GM23248 (cell line): ENCODE results near the gene LPP. TPM values are rescaled to one million over a fixed set of nuclear protein-coding genes. Genes with fewer than 3 reads are reported as not detected.
A peak's percentile ranks its signal among the peaks of the same experiment; 100 is the strongest.

Source experiments
- DNase-seq: peaks from one replicate; pipeline ENCODE4 v3.0.0-alpha.2; 2015
- H2AFZ ChIP-seq: fragments of 200-600 bp; sonication (generic); 2 replicates; pipeline ENCODE4 v1.6.1; 2016; ENCODE audit warnings: antibody characterized with exemption
- H3F3A ChIP-seq: fragments of 200-600 bp; sonication (generic); 2 replicates; pipeline ENCODE4 v1.6.1; 2016; ENCODE audit warnings: mild to moderate bottlenecking, antibody characterized with exemption, mixed run types; ENCODE audit not compliant: insufficient read depth
- H3K27ac ChIP-seq: fragments of 200-600 bp; sonication (generic); 2 replicates; pipeline ENCODE4 v1.5.1; 2016; ENCODE audit warnings: mild to moderate bottlenecking
- H3K27me3 ChIP-seq: fragments of 200-600 bp; sonication (generic); replicated peaks from 2 replicates; pipeline ENCODE4 v1.6.1; 2016; ENCODE audit warnings: mild to moderate bottlenecking; ENCODE audit not compliant: insufficient read depth
- H3K36me3 ChIP-seq: fragments of 200-600 bp; sonication (generic); 2 replicates; pipeline ENCODE4 v1.6.1; 2016; ENCODE audit warnings: low read depth, mild to moderate bottlenecking
- H3K4me1 ChIP-seq: fragments of 200-600 bp; sonication (generic); 2 replicates; pipeline ENCODE4 v1.6.1; 2016; ENCODE audit warnings: mild to moderate bottlenecking; ENCODE audit not compliant: insufficient read depth
- H3K4me2 ChIP-seq: fragments of 200-600 bp; sonication (generic); one replicate; pipeline ENCODE4 v1.6.1; 2016; ENCODE audit warnings: mild to moderate bottlenecking; ENCODE audit not compliant: unreplicated experiment
- H3K4me3 ChIP-seq: fragments of 200-600 bp; sonication (generic); 2 replicates; pipeline ENCODE4 v1.5.1; 2016; ENCODE audit warnings: mild to moderate bottlenecking
- H3K79me2 ChIP-seq: fragments of 200-600 bp; sonication (generic); 2 replicates; pipeline ENCODE4 v1.6.1; 2016; ENCODE audit warnings: mild to moderate bottlenecking; ENCODE audit not compliant: insufficient read depth
- H3K9ac ChIP-seq: fragments of 200-600 bp; sonication (generic); 2 replicates; pipeline ENCODE4 v1.6.1; 2016; ENCODE audit warnings: mild to moderate bottlenecking
- H3K9me2 ChIP-seq: fragments of 200-600 bp; sonication (generic); 2 replicates; pipeline ENCODE4 v1.6.1; 2016; ENCODE audit warnings: mixed run types, mild to moderate bottlenecking, moderate library complexity; ENCODE audit not compliant: insufficient read depth
- H3K9me3 ChIP-seq: fragments of 200-600 bp; sonication (generic); one replicate; pipeline ENCODE4 v1.6.1; 2017; ENCODE audit warnings: low read depth
- H4K20me1 ChIP-seq: fragments of 200-600 bp; sonication (generic); 2 replicates; pipeline ENCODE4 v1.6.0; 2016; ENCODE audit not compliant: insufficient read depth
- EZH2 ChIP-seq: fragments of 200-600 bp; sonication (generic); IDR thresholded peaks from 2 replicates; pipeline ENCODE4 v1.6.1; 2018; ENCODE audit warnings: antibody characterized with exemption, mild to moderate bottlenecking; ENCODE audit not compliant: insufficient read depth, poor library complexity, severe bottlenecking
- EZH2phosphoT487 ChIP-seq: fragments of 200-600 bp; sonication (generic); IDR thresholded peaks from 2 replicates; pipeline ENCODE4 v1.6.1; 2018; ENCODE audit warnings: antibody characterized with exemption, moderate library complexity, mild to moderate bottlenecking, low read depth; ENCODE audit not compliant: insufficient read depth
- WGBS, 2 experiments: methylation state at CpG; one replicate each; pipeline ENCODE4 v1.1.6; 2015 to 2017; ENCODE audit warnings: low lambda C conversion rate in 2 of 2, low coverage in 1 of 2; ENCODE audit errors: missing lambda C conversion rate in 2 of 2; 5-methylcytosine and 5-hydroxymethylcytosine counted together
- in situ Hi-C: fragments of 300-500 bp; cut with MboI; formaldehyde crosslinking; loops from 2 replicates; pipeline ENCODE4 v1.15.0; 2020
- polyA plus RNA-seq: library from polyadenylated mRNA; unstranded; fragments of >200 nt; fragmentation: Nextera tagmentation; extraction: Ambion mirVana; gene quantifications from 2 replicates; pipeline ENCODE4 v1.2.1, GENCODE V29; 2016
- total RNA-seq: library from RNA; depleted of rRNA; stranded (reverse); fragments of >200 nt; shearing (Covaris generic); gene quantifications from 2 replicates; pipeline ENCODE4 v1.2.3, GENCODE V29; 2014

LPP gene
- total and polyA plus RNA-seq, 2 experiments from 2014 or later, result 42.8 to 61.7 TPM

DNA sequence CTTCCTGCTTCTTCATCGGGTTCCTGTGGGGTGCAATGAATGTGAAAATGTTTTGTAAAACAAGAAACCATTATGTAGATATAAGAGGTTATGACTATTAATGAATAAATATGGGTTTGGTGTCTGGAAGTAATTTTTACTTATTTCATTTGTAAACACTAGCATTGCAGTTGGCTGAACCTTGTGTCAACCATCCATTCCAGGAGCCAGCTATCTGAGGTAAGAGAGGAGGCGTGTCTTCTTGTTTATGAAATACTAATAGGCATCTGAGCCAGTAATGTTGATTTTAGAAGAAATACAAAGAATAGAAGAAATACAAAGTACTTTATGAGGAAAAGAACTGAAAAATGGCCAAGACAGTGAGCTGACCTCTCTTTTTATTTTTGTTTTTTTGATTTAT, 187.5 kb downstream of the LPP start:
- no peaks in the 10 kb centered on the region; the same call in 1 of the 2 replicates for H4K20me1 ChIP-seq
- H3K4me3 ChIP-seq, result no peak overlapping the region
- peaks cover 71% of the 10 kb centered on the region for H3K79me2 ChIP-seq
- H2AFZ ChIP-seq, result no peak overlapping the region
- H3K27ac ChIP-seq, result no peak overlapping the region
- WGBS, 2 experiments, result 98 to 99% methylated on average over 2 of the region's 2 CpGs
- DNase-seq, result no peak
- in situ Hi-C loops, result no loop called here
- no peaks in the 10 kb centered on the region for H3K36me3 ChIP-seq
- H3K9me2 ChIP-seq, result no peaks in the 10 kb centered on the region
- H3K4me1 ChIP-seq, result peaks cover 20% of the 10 kb centered on the region
- H3K27me3 ChIP-seq, result no peaks in the 10 kb centered on the region
- no peak for TF ChIP-seq EZH2phosphoT487
- no peak for TF ChIP-seq EZH2
- H3K9ac ChIP-seq, result no peak overlapping the region
- no peak overlapping the region for H3K4me2 ChIP-seq
- H3F3A ChIP-seq, result peaks cover 28% of the 10 kb centered on the region; the same call in 1 of the 2 replicates
- H3K9me3 ChIP-seq, result no peaks in the 10 kb centered on the region

- Histone ChIP-seq H3K9ac (no peak overlapping the region), H3F3A (peaks cover 30% of the 10 kb centered on the region), H3K79me2 (peaks cover 66% of the 10 kb centered on the region), H3K4me1 (peaks cover 24% of the 10 kb centered on the region), H4K20me1 (no peaks in the 10 kb centered on the region; the same call in 1 of the 2 replicates), H3K4me2 (no peak overlapping the region), H3K36me3 (no peaks in the 10 kb centered on the region), H2AFZ (no peak overlapping the region), H3K27me3 (no peaks in the 10 kb centered on the region), H3K9me3 (no peaks in the 10 kb centered on the region), H3K4me3 (no peak overlapping the region), H3K27ac (no peak overlapping the region), H3K9me2 (no peaks in the 10 kb centered on the region)
- 90 to 94% methylated on average over 9 of the region's 9 CpGs for WGBS, 2 experiments
- no peak for TF ChIP-seq EZH2
- in situ Hi-C loops, result no loop called here
- no peak for DNase-seq
Measured at GRCh38 chr3:188342991-188343732, 189.2 kb downstream of the LPP start.

DNA sequence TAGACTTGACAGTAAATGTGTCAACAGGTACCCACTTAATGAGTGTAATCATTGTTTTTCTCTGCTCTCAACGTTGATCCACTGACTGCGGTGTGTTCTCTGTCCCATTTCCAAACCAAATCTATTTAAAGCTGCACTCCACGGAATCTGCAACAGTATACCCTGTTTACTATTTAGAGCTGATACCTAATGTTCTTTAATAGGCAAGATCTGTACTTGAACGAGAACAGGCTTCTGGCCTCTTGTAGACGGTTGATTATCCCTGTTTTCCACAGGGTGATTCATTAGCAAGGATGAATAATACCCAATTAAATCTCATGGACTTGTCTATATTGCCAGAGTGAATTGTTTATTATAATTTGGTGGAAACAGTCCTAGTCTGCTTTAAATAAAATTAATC, 189.9 kb downstream of the LPP start:
- Histone ChIP-seq H2AFZ (no peak overlapping the region), H3K36me3 (no peaks in the 10 kb centered on the region), H3K4me3 (no peak overlapping the region), H3K4me1 (peaks cover 23% of the 10 kb centered on the region), H3K79me2 (peaks cover 59% of the 10 kb centered on the region), H3K9me2 (no peaks in the 10 kb centered on the region), H4K20me1 (no peaks in the 10 kb centered on the region; the same call in 1 of the 2 replicates), H3K9me3 (no peaks in the 10 kb centered on the region), H3F3A (peaks cover 30% of the 10 kb centered on the region), H3K9ac (no peak overlapping the region), H3K27me3 (no peaks in the 10 kb centered on the region), H3K4me2 (no peak overlapping the region), H3K27ac (no peak overlapping the region)
- peak; percentile 30 for DNase-seq
- TF ChIP-seq EZH2, result no peak
- no peak for TF ChIP-seq EZH2phosphoT487
- WGBS, 2 experiments, result 60 to 64% methylated on average over 5 of the region's 5 CpGs
- in situ Hi-C loops, result no loop called here

DNA sequence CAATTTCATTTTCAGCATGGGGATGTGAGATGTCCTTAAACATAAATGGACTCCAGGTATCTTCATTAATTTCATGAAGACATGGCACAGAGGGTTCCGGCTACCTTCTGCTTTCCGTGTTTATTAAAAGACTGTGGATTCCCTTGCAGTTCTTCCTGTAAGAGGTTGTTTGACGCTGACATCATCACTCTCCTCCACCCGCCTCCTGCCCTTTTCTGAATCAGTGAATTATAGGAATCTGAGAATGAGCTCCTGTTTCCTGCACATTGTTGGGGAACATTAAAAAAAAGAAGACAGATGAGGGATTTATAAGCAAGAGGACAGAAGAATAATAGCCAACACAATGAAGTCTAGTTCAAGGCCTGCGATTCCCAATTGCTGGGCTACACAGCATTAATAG, 191.3 kb downstream of the LPP start:
- H4K20me1 ChIP-seq, result no peaks in the 10 kb centered on the region
- no peak overlapping the region for H2AFZ ChIP-seq
- no peak overlapping the region for H3K4me2 ChIP-seq
- H3F3A ChIP-seq, result peaks cover 40% of the 10 kb centered on the region
- H3K9me3 ChIP-seq, result no peaks in the 10 kb centered on the region
- peaks cover 45% of the 10 kb centered on the region for H3K79me2 ChIP-seq
- H3K9me2 ChIP-seq, result no peaks in the 10 kb centered on the region
- WGBS, 2 experiments, result 80 to 92% methylated on average over 5 of the region's 5 CpGs
- no peak overlapping the region for H3K27ac ChIP-seq
- H3K4me3 ChIP-seq, result no peak overlapping the region
- H3K27me3 ChIP-seq, result no peaks in the 10 kb centered on the region
- no peak overlapping the region for H3K9ac ChIP-seq
- peaks cover 32% of the 10 kb centered on the region for H3K4me1 ChIP-seq
- H3K36me3 ChIP-seq, result no peaks in the 10 kb centered on the region
- TF ChIP-seq EZH2, result no peak
- no peak for TF ChIP-seq EZH2phosphoT487
- DNase-seq, result peak; percentile 33
- in situ Hi-C loops, result no loop called here
